ENCODE results near the gene LSM4. TPM values are rescaled to one million over a fixed set of nuclear protein-coding genes. Genes with fewer than 3 reads are reported as not detected.
A peak's percentile ranks its signal among the peaks of the same experiment; 100 is the strongest.

The LSM4 gene
- total and polyA plus RNA-seq, 10 of the 15 experiments (the other 5 are each of a cell fraction or from before 2014, with no cell fraction given) = 12.6 to 652 (median 217) TPM

DNA sequence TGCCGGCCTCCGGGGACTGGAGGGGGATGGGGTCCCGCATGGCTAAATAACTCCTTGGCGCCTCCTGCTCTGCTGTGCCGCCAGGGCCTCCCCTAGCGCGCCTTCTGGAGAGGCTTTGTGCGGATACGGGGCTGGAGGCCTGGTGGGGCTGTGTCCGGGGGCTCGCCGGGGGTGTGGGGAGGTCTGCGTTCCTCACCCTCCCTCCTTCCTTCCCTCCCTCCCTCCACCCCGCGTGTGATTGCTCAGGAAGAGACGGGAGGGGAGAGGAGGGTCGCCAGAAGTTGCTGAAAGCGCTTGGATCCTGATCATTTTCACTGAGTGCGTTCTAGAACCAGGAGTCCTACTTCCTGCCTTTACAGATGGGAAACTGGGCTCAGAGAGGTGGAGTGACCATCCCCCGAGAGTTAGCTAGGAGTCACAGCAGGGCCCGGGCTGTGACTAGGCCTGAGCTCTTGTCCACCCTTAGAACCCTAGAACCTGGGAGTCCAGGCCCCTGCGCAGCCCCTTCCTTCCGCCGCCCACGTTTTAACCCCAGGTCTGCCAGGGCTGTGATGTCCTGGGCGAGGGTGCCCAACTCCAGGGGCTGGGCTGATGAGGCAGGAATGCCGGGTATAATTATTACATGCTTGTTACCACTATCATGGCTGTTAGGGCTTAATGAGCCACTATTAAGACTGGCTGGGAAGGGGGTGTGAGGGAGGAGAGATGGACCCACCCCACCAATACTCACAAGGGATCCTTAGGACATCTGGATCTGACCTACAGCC lies 40.7 kb downstream of the LSM4 start (continued):
- TF ChIP-seq, protein P1, sequence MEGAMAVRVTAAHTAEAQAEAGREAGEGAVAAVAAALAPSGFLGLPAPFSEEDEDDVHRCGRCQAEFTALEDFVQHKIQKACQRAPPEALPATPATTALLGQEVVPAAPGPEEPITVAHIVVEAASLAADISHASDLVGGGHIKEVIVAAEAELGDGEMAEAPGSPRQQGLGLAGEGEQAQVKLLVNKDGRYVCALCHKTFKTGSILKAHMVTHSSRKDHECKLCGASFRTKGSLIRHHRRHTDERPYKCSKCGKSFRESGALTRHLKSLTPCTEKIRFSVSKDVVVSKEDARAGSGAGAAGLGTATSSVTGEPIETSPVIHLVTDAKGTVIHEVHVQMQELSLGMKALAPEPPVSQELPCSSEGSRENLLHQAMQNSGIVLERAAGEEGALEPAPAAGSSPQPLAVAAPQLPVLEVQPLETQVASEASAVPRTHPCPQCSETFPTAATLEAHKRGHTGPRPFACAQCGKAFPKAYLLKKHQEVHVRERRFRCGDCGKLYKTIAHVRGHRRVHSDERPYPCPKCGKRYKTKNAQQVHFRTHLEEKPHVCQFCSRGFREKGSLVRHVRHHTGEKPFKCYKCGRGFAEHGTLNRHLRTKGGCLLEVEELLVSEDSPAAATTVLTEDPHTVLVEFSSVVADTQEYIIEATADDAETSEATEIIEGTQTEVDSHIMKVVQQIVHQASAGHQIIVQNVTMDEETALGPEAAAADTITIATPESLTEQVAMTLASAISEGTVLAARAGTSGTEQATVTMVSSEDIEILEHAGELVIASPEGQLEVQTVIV (IDR thresholded peaks at IDR 0.05; ENCODE audit: borderline replicate concordance, partially characterized antibody) = peak; percentile 19
- TF ChIP-seq FOXM1 (IDR thresholded peaks at IDR 0.05; ENCODE audit: low read depth, low read length) = no peak
- peak; percentile 48; the same call in 1 of the 2 replicates for TF ChIP-seq MTA2 (IDR thresholded peaks at IDR 0.05; ENCODE audit: low read depth)
- TF ChIP-seq, protein P2, sequence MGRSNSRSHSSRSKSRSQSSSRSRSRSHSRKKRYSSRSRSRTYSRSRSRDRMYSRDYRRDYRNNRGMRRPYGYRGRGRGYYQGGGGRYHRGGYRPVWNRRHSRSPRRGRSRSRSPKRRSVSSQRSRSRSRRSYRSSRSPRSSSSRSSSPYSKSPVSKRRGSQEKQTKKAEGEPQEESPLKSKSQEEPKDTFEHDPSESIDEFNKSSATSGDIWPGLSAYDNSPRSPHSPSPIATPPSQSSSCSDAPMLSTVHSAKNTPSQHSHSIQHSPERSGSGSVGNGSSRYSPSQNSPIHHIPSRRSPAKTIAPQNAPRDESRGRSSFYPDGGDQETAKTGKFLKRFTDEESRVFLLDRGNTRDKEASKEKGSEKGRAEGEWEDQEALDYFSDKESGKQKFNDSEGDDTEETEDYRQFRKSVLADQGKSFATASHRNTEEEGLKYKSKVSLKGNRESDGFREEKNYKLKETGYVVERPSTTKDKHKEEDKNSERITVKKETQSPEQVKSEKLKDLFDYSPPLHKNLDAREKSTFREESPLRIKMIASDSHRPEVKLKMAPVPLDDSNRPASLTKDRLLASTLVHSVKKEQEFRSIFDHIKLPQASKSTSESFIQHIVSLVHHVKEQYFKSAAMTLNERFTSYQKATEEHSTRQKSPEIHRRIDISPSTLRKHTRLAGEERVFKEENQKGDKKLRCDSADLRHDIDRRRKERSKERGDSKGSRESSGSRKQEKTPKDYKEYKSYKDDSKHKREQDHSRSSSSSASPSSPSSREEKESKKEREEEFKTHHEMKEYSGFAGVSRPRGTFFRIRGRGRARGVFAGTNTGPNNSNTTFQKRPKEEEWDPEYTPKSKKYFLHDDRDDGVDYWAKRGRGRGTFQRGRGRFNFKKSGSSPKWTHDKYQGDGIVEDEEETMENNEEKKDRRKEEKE (IDR thresholded peaks at IDR 0.05) = 0 out of 2 replicates have a peak, but pooled peaks have one; percentile 36
- TF ChIP-seq POU2F2 (IDR thresholded peaks at IDR 0.05; ENCODE audit: borderline replicate concordance, low read depth, low read length) = peak; percentile 15; the same call in 2 of the 3 replicates
- TF ChIP-seq, protein P3, sequence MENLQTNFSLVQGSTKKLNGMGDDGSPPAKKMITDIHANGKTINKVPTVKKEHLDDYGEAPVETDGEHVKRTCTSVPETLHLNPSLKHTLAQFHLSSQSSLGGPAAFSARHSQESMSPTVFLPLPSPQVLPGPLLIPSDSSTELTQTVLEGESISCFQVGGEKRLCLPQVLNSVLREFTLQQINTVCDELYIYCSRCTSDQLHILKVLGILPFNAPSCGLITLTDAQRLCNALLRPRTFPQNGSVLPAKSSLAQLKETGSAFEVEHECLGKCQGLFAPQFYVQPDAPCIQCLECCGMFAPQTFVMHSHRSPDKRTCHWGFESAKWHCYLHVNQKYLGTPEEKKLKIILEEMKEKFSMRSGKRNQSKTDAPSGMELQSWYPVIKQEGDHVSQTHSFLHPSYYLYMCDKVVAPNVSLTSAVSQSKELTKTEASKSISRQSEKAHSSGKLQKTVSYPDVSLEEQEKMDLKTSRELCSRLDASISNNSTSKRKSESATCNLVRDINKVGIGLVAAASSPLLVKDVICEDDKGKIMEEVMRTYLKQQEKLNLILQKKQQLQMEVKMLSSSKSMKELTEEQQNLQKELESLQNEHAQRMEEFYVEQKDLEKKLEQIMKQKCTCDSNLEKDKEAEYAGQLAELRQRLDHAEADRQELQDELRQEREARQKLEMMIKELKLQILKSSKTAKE (IDR thresholded peaks at IDR 0.05; ENCODE audit: low read depth, poor library complexity, severe bottlenecking) = peak; percentile 23
- TF ChIP-seq GATAD2B (conservative IDR thresholded peaks at IDR 0.05; ENCODE audit: low read depth) = 0 out of 2 replicates have a peak, but pooled peaks have one; percentile 40
- 0 out of 2 replicates have a peak, but pooled peaks have one; percentile 41 for TF ChIP-seq BACH1 (IDR thresholded peaks at IDR 0.05; ENCODE audit: borderline replicate concordance)
- TF ChIP-seq ZBED1 (IDR thresholded peaks at IDR 0.05; ENCODE audit: borderline replicate concordance) = no peak
- TF ChIP-seq NR2C1 (IDR thresholded peaks at IDR 0.05) = no peak
- TF ChIP-seq NBN (IDR thresholded peaks at IDR 0.05) = peak; percentile 36; the same call in 1 of the 2 replicates
- TF ChIP-seq SMAD1 (IDR thresholded peaks at IDR 0.05; ENCODE audit: low read depth, partially characterized antibody) = peak; percentile 62
- TF ChIP-seq, protein P4, sequence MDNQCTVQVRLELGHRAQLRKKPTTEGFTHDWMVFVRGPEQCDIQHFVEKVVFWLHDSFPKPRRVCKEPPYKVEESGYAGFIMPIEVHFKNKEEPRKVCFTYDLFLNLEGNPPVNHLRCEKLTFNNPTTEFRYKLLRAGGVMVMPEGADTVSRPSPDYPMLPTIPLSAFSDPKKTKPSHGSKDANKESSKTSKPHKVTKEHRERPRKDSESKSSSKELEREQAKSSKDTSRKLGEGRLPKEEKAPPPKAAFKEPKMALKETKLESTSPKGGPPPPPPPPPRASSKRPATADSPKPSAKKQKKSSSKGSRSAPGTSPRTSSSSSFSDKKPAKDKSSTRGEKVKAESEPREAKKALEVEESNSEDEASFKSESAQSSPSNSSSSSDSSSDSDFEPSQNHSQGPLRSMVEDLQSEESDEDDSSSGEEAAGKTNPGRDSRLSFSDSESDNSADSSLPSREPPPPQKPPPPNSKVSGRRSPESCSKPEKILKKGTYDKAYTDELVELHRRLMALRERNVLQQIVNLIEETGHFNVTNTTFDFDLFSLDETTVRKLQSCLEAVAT (IDR thresholded peaks at IDR 0.05) = peak; percentile 77
- 0 out of 2 replicates have a peak, but pooled peaks have one; percentile 14 for TF ChIP-seq ZSCAN29 (IDR thresholded peaks at IDR 0.05)
- TF ChIP-seq YBX1 (IDR thresholded peaks at IDR 0.05) = no peak
- TF ChIP-seq, protein P5, sequence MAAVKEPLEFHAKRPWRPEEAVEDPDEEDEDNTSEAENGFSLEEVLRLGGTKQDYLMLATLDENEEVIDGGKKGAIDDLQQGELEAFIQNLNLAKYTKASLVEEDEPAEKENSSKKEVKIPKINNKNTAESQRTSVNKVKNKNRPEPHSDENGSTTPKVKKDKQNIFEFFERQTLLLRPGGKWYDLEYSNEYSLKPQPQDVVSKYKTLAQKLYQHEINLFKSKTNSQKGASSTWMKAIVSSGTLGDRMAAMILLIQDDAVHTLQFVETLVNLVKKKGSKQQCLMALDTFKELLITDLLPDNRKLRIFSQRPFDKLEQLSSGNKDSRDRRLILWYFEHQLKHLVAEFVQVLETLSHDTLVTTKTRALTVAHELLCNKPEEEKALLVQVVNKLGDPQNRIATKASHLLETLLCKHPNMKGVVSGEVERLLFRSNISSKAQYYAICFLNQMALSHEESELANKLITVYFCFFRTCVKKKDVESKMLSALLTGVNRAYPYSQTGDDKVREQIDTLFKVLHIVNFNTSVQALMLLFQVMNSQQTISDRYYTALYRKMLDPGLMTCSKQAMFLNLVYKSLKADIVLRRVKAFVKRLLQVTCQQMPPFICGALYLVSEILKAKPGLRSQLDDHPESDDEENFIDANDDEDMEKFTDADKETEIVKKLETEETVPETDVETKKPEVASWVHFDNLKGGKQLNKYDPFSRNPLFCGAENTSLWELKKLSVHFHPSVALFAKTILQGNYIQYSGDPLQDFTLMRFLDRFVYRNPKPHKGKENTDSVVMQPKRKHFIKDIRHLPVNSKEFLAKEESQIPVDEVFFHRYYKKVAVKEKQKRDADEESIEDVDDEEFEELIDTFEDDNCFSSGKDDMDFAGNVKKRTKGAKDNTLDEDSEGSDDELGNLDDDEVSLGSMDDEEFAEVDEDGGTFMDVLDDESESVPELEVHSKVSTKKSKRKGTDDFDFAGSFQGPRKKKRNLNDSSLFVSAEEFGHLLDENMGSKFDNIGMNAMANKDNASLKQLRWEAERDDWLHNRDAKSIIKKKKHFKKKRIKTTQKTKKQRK (IDR thresholded peaks at IDR 0.05; ENCODE audit: low read depth, low read length) = no peak
